ENCODE results near the gene DPM2. TPM values are rescaled to one million over a fixed set of nuclear protein-coding genes. Genes with fewer than 3 reads are reported as not detected.

The DPM2 gene
- total RNA-seq, 1 experiment from 2014 or later = 41.5 TPM

DNA sequence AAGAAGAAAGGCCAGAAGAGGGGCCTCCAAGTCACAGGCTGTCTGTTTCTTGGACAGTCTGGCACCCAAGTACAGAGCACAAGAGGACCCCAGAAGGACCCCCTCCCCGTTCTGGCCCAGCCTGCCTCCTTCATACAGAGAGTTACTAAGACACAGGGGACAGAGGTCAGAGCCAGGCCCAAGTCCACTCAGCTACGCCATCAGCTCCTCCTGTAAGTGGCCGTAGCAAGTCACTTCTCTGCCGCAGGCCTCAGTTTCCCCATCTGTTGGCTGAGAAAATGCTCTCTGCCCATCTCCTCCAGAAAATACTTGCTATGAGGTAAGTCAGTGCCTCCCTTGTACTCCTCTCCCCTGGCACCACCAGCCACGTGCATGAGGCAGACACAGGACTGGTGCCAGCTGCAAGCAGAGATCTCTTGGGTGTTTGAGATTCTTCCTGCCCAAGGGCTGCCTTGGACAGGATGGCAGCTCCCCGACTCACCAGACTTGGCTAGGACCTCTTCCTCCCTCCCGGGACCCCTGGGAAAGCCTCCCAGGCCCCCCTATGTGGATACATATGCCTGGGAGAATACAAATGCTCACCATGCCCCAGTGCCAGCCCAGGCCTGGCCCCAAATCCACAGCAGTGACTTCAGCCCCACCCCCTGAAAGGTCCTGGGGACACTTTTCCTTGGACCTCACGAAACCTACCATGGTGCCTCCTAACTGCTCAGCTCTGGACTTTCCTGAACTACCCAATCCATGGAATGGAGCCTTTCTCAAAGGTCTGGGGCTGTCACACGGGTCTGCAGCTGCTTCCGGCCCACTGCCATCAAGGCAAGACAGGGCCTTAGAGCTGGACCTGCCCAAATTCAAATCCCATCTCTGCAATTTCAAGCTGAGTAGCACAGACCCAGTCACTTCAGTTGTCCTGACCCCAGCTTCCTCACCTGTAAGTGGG, 38.0 kb upstream of the DPM2 start:
- Mint-ChIP-seq H3K4me1 (ENCODE audit: insufficient read depth, unreplicated experiment) (peaks cover 31% of the 10 kb centered on the region), H3K27ac (ENCODE audit: low read depth, unreplicated experiment) (no peak overlapping the region), H3K27me3 (ENCODE audit: insufficient read depth, unreplicated experiment) (no peaks in the 10 kb centered on the region), H3K4me3 (ENCODE audit: unreplicated experiment) (no peak overlapping the region), H3K36me3 (ENCODE audit: insufficient read depth, unreplicated experiment) (no peaks in the 10 kb centered on the region), H3K9me3 (ENCODE audit: unreplicated experiment) (no peaks in the 10 kb centered on the region)
- DNase-seq (ENCODE audit: unreplicated experiment) = no peak
- ChIA-PET POLR2A (interaction anchor here (0.7 to 6.1 kb wide), 3 partner anchors 10 to 60 kb away, joined by 3 to 86 read pairs (median 3); no protein-coding TSS in a partner anchor), CTCF (interaction anchor here (0.5 to 5.2 kb wide), 6 partner anchors 21 to 153 kb away, joined by 3 to 27 read pairs (median 4); no protein-coding TSS in a partner anchor)
- TF ChIP-seq, protein P1, sequence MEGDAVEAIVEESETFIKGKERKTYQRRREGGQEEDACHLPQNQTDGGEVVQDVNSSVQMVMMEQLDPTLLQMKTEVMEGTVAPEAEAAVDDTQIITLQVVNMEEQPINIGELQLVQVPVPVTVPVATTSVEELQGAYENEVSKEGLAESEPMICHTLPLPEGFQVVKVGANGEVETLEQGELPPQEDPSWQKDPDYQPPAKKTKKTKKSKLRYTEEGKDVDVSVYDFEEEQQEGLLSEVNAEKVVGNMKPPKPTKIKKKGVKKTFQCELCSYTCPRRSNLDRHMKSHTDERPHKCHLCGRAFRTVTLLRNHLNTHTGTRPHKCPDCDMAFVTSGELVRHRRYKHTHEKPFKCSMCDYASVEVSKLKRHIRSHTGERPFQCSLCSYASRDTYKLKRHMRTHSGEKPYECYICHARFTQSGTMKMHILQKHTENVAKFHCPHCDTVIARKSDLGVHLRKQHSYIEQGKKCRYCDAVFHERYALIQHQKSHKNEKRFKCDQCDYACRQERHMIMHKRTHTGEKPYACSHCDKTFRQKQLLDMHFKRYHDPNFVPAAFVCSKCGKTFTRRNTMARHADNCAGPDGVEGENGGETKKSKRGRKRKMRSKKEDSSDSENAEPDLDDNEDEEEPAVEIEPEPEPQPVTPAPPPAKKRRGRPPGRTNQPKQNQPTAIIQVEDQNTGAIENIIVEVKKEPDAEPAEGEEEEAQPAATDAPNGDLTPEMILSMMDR (IDR thresholded peaks at IDR 0.05; ENCODE audit: unreplicated experiment) = no peak
- BruUV-seq (replicated peaks) = no TSS peak
- intact Hi-C loops (cut with micrococcal nuclease) = no loop called here

DNA sequence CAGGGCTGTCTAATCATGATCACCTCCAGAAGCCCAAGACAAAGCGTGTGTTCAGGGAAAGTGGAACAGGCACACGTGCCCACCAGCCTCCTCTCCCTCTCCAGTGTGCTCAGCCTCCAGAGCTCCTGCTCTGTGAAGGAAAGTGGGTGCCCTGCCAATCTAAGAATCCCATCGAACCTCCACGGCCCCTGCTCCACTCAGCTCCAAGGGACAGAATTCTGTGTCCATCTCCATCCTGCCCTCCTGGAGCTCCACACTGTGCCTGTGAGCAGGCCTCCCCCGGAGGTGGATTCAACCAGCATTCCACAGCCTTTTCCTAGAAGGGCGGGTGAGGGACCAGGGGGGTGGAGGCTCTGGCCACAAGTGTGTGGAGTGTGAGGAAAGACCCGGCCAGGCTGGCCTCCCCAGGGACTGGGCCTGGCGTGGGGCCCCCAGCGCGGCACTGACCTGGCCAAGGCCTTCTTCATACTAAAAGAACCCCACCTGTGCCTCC, 37.2 kb upstream of the DPM2 start:
- Mint-ChIP-seq H3K9me3 (ENCODE audit: unreplicated experiment) (no peaks in the 10 kb centered on the region), H3K4me3 (ENCODE audit: unreplicated experiment) (no peak overlapping the region), H3K4me1 (ENCODE audit: insufficient read depth, unreplicated experiment) (peaks cover 39% of the 10 kb centered on the region), H3K27ac (ENCODE audit: low read depth, unreplicated experiment) (no peak overlapping the region), H3K27me3 (ENCODE audit: insufficient read depth, unreplicated experiment) (no peaks in the 10 kb centered on the region), H3K36me3 (ENCODE audit: insufficient read depth, unreplicated experiment) (no peaks in the 10 kb centered on the region)
- TF ChIP-seq, protein P1 (IDR thresholded peaks at IDR 0.05; ENCODE audit: unreplicated experiment) = no peak
- intact Hi-C loops (cut with micrococcal nuclease) = no loop called here
- ChIA-PET POLR2A (interaction anchor here (1.5 kb wide), 1 partner anchor 61 kb away, joined by 3 read pairs; no protein-coding TSS in a partner anchor), CTCF (interaction anchor here (0.6 to 5.2 kb wide), 5 partner anchors 20 to 112 kb away, joined by 3 to 27 read pairs (median 4); no protein-coding TSS in a partner anchor)
- no peak for DNase-seq (ENCODE audit: unreplicated experiment)
- no TSS peak for BruUV-seq (replicated peaks)

DNA sequence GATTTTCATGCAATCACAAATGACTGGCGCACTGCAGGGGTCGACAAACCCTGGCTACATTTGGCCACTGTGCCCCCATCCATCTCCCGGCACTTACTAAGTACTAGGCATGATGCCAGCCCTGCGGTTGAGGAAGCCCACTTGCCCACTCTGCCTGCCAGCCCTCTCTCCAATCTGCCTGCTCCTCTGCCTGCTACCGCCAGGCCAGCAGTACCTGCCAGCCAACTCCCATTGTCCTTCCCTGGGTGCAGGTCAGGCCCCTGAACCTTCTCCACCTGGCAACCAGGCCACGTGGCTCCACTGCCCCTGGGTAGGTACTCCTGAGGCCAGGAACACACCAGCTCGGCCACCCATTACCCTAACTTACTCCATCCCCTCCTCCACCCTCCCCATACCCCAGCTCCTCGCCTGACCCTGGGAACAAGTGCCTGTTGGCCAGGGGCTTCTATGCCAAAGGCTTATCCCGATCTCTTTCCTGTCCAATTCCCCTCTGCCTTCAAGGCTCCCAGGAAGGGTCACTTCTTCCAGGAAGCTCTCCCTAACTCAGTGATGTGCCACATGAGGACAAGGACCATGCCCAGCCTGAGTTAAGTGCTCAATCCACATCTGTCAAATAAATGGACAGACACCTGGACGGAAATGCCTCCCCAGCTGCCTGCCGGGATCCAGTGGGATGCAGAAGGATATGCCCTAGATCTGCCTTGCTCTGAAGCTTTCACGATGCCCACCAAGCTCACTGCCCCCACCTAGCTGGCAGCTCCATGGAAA, 36.5 kb upstream of the DPM2 start:
- TF ChIP-seq, protein P1 (IDR thresholded peaks at IDR 0.05; ENCODE audit: unreplicated experiment) = no peak
- intact Hi-C loops (cut with micrococcal nuclease) = no loop called here
- no peak for DNase-seq (ENCODE audit: unreplicated experiment)
- Mint-ChIP-seq H3K9me3 (ENCODE audit: unreplicated experiment) (no peaks in the 10 kb centered on the region), H3K27ac (ENCODE audit: low read depth, unreplicated experiment) (no peak overlapping the region), H3K4me1 (ENCODE audit: insufficient read depth, unreplicated experiment) (peaks cover 44% of the 10 kb centered on the region), H3K36me3 (ENCODE audit: insufficient read depth, unreplicated experiment) (no peaks in the 10 kb centered on the region), H3K4me3 (ENCODE audit: unreplicated experiment) (no peak overlapping the region), H3K27me3 (ENCODE audit: insufficient read depth, unreplicated experiment) (no peaks in the 10 kb centered on the region)
- ChIA-PET POLR2A (interaction anchor here (1.5 kb wide), 1 partner anchor 61 kb away, joined by 3 read pairs; no protein-coding TSS in a partner anchor), CTCF (interaction anchor here (0.6 to 5.2 kb wide), 5 partner anchors 19 to 112 kb away, joined by 3 to 27 read pairs (median 4); no protein-coding TSS in a partner anchor)
- no TSS peak for BruUV-seq (replicated peaks)

All from MCF 10A (cell line).